ENCODE data around the gene MAP4K3. TPM values are rescaled to one million over a fixed set of nuclear protein-coding genes. Genes with fewer than 3 reads are reported as not detected.

Gene MAP4K3
- total and polyA plus RNA-seq, 9 of the 15 experiments (the other 6 are each of a cell fraction or from before 2014, with no cell fraction given), result 3.1 to 30.0 (median 16.9) TPM

- in situ Hi-C loops (cut with MboI), result no loop called here
- intact Hi-C loops (cut with micrococcal nuclease), result no loop called here
- Histone ChIP-seq H3K4me2 (ENCODE audit: insufficient read depth, low read length) (no peak overlapping the region), H3K4me3 (no peak overlapping the region), H3K27me3 (ENCODE audit: control insufficient read depth in 2 of 2, insufficient read depth in 2 of 2, low read length in 2 of 2) (no peaks in the 10 kb centered on the region), H3K4me1 (replicated peaks in 1 of 2; ENCODE audit: control insufficient read depth in 2 of 2, insufficient read depth in 2 of 2, low read length in 2 of 2) (peaks cover 4 to 33% of the 10 kb centered on the region in 2 experiments; a peak in 4 of 5 replicates), H3K27ac (ENCODE audit: extremely low read depth, low read depth, low read length) (peak overlapping the region; percentile 21; the same call in 1 of the 3 replicates), H2AFZ (ENCODE audit: low read depth, low read length) (no peak overlapping the region), H3K79me2 (ENCODE audit: control insufficient read depth, insufficient read depth, low read length) (peaks cover 97% of the 10 kb centered on the region), H3K9me1 (ENCODE audit: control insufficient read depth, insufficient read depth, low read length) (no peaks in the 10 kb centered on the region), H3K9ac (ENCODE audit: insufficient read depth in 1 of 2, low read depth in 2 of 2, low read length in 2 of 2) (no peak overlapping the region), H3K9me3 (replicated peaks; ENCODE audit: control insufficient read depth, insufficient read depth, low read depth, low read length) (no peaks in the 10 kb centered on the region), H3K36me3 (ENCODE audit: control insufficient read depth, insufficient read depth, low read length) (peaks cover 4% of the 10 kb centered on the region), H4K20me1 (replicated peaks; ENCODE audit: control insufficient read depth, insufficient read depth, low read length) (no peaks in the 10 kb centered on the region; the same call in 1 of the 2 replicates)
- ChIA-PET POLR2A (interaction anchor here (1.4 to 1.6 kb wide), 2 partner anchors 10 kb away, joined by 5 to 9 read pairs; no protein-coding TSS in a partner anchor), CTCF (ENCODE audit: low intra/inter-chr PET ratio) (no interaction called here)
- DNase-seq (ENCODE audit: extremely low read depth in 1 of 4, low spot score in 3 of 4), result no peak
- FAIRE-seq, result no peak
- no TSS peak for BruUV-seq (replicated peaks)
- 26% methylated on average over 3 of the region's 3 CpGs for WGBS (ENCODE audit: insufficient coverage, low coverage, missing lambda C conversion rate)
- ATAC-seq, result no peak; the same call in 2 of the 3 replicates
- peak; percentile 10 to 49; a peak in 1 of 4 replicates for TF ChIP-seq KDM1A (IDR thresholded peaks at IDR 0.05)
- TF ChIP-seq XRCC5 (IDR thresholded peaks at IDR 0.05; ENCODE audit: low read depth, low read length), result no peak
- TF ChIP-seq CEBPG (CRISPR knock-in tag; IDR thresholded peaks at IDR 0.05), result no peak
- TF ChIP-seq CEBPG (tag; conservative IDR thresholded peaks at IDR 0.05 in 1 of 2, IDR thresholded peaks at IDR 0.05 in 1 of 2), result peak in 1 of 2 experiments; percentile 26; a peak in 1 of 4 replicates
- TF ChIP-seq GTF3C2 (IDR thresholded peaks at IDR 0.05; ENCODE audit: borderline replicate concordance, extremely low read depth, insufficient read length), result no peak
- peak; percentile 52 for TF ChIP-seq RBM25 (IDR thresholded peaks at IDR 0.05; ENCODE audit: low read depth, low read length, severe bottlenecking)
- TF ChIP-seq EZH2 (IDR thresholded peaks at IDR 0.05; ENCODE audit: borderline replicate concordance, low read depth, low read length), result no peak
- TF ChIP-seq E2F1 (CRISPR knock-in tag; IDR thresholded peaks at IDR 0.05), result no peak
- peak; percentile 6; the same call in 1 of the 2 replicates for TF ChIP-seq VEZF1 (CRISPR knock-in tag; IDR thresholded peaks at IDR 0.05)
- TF ChIP-seq GATA2 (CRISPR knock-in tag; IDR thresholded peaks at IDR 0.05), result no peak
- no peak for TF ChIP-seq PBX2 (CRISPR knock-in tag; IDR thresholded peaks at IDR 0.05; ENCODE audit: low read depth)
- TF ChIP-seq PBX2 (tag; conservative IDR thresholded peaks at IDR 0.05; ENCODE audit: low read depth), result peak; percentile 47
Measured at GRCh38 chr2:39408351-39409136, 28.5 kb downstream of the MAP4K3 start.
